ENCODE results near the gene RNF217.

DNA sequence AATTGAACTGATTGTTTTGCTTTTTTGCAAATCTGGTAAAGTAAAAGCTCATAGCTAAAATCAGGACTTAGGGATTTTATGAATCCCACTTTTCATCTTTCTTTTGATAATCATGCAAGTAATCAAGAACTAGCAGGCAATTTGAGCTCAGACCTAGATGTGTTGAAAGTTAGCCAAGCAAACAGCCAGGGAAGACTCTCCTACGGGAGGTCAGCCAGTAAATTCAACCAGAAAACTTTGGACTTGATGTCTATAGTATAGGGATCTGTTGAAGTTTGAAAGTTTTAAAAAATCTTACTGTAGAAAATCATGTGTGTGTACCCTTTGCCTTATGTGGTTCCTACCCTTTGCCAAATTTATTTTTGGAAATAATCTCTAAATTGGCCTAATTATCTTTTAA lies 96.3 kb downstream of the RNF217 start:
- TF ChIP-seq POLR2A (IDR thresholded peaks at IDR 0.05) = no peak
- TF ChIP-seq, protein P1, sequence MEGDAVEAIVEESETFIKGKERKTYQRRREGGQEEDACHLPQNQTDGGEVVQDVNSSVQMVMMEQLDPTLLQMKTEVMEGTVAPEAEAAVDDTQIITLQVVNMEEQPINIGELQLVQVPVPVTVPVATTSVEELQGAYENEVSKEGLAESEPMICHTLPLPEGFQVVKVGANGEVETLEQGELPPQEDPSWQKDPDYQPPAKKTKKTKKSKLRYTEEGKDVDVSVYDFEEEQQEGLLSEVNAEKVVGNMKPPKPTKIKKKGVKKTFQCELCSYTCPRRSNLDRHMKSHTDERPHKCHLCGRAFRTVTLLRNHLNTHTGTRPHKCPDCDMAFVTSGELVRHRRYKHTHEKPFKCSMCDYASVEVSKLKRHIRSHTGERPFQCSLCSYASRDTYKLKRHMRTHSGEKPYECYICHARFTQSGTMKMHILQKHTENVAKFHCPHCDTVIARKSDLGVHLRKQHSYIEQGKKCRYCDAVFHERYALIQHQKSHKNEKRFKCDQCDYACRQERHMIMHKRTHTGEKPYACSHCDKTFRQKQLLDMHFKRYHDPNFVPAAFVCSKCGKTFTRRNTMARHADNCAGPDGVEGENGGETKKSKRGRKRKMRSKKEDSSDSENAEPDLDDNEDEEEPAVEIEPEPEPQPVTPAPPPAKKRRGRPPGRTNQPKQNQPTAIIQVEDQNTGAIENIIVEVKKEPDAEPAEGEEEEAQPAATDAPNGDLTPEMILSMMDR (IDR thresholded peaks at IDR 0.05) = no peak
